H1 (cell line): ENCODE data around the gene GPR31.

Experiments used
- CREB1 ChIP-seq: IDR thresholded peaks from 2 replicates; pipeline ENCODE4 v1.6.1; 2012; ENCODE audit warnings: inconsistent platforms
- CTCF ChIP-seq, 3 experiments: IDR thresholded peaks; 1 replicate in 2 of 3; 2 replicates in 1 of 3; pipeline versions ENCODE4 v1.5.1 to v1.6.1; 2011; ENCODE audit warnings: low read length in 3 of 3, mild to moderate bottlenecking in 3 of 3, inconsistent platforms in 2 of 3, low read depth in 1 of 3, moderate library complexity in 1 of 3; ENCODE audit not compliant: insufficient read depth in 1 of 3; ENCODE audit errors: control extremely low read depth in 1 of 3
- NRF1 ChIP-seq: IDR thresholded peaks from 2 replicates; pipeline ENCODE4 v1.6.1; 2011; ENCODE audit warnings: mild to moderate bottlenecking, low read depth, low read length, improper control_type of control experiment

- no peak for TF ChIP-seq NRF1
- no peak for TF ChIP-seq CREB1
- no peak for TF ChIP-seq CTCF (IDR thresholded peaks at IDR 0.05; ENCODE audit: control extremely low read depth in 1 of 3, insufficient read depth in 1 of 3, low read depth in 1 of 3, low read length in 3 of 3)
Observed at GRCh38 chr6:167116109-167116837, 41.5 kb downstream of the GPR31 start.
